HG02943 (cell line): Measurements from ENCODE around the gene TMEM145.
"Not testable (repeated sequence)": the region's sequence is repeated elsewhere in the genome, so short reads cannot be mapped to it uniquely, and the experiment has no call there.

Experiments
- ATAC-seq: cut with Tn5 transposase; IDR thresholded peaks from one replicate; pipeline ENCODE4 v1.9.1; 2021; ENCODE audit warnings: mild to moderate bottlenecking, low read depth, moderate library complexity; ENCODE audit not compliant: unreplicated experiment

The TMEM145 gene

GRCh38 chr19:42313096-42313839 is at the start of gene TMEM145:
Gene TMEM145 (plus strand): TSS chr19:42313309. CDS start chr19:42313377, 68 bp downstream.
- no peak for ATAC-seq

GRCh38 chr19:42266105-42266504 is 47.0 kb upstream of the TMEM145 start:
- not testable (repeated sequence) for ATAC-seq

GRCh38 chr19:42266928-42267603 is 46.0 kb upstream of the TMEM145 start:
- not testable (repeated sequence) for ATAC-seq

- ATAC-seq, result no peak
Observed at GRCh38 chr19:42267644-42268141, 45.4 kb upstream of the TMEM145 start.

GRCh38 chr19:42268142-42268703 is 44.9 kb upstream of the TMEM145 start:
- ATAC-seq, result peak; percentile 55

GRCh38 chr19:42268704-42269477 is 44.2 kb upstream of the TMEM145 start, which contains the start of gene CIC:
Gene CIC (plus strand): TSS chr19:42269252. CDS start chr19:42271784, 2,532 bp downstream.
- ATAC-seq, result peak; percentile 81

- no peak for ATAC-seq
Observed at GRCh38 chr19:42269478-42270345, 43.4 kb upstream of the TMEM145 start.

GRCh38 chr19:42270346-42271044 is 42.6 kb upstream of the TMEM145 start:
- no peak for ATAC-seq

GRCh38 chr19:42271045-42271419 is 42.1 kb upstream of the TMEM145 start:
- no peak for ATAC-seq

- no peak for ATAC-seq
Observed at GRCh38 chr19:42271861-42272534, 41.1 kb upstream of the TMEM145 start.

- no peak for ATAC-seq
Observed at GRCh38 chr19:42272535-42272897, 40.6 kb upstream of the TMEM145 start.

GRCh38 chr19:42272989-42273406 is 40.1 kb upstream of the TMEM145 start:
- no peak for ATAC-seq

GRCh38 chr19:42273407-42274064 is 39.6 kb upstream of the TMEM145 start:
- no peak for ATAC-seq

- no peak for ATAC-seq
Observed at GRCh38 chr19:42274065-42274682, 38.9 kb upstream of the TMEM145 start.

- no peak for ATAC-seq
Observed at GRCh38 chr19:42275103-42275502, 38.0 kb upstream of the TMEM145 start.

GRCh38 chr19:42275517-42275916 is 37.6 kb upstream of the TMEM145 start:
- ATAC-seq, result no peak

GRCh38 chr19:42276284-42276683 is 36.8 kb upstream of the TMEM145 start:
- no peak for ATAC-seq

GRCh38 chr19:42276821-42277220 is 36.3 kb upstream of the TMEM145 start:
- no peak for ATAC-seq
